ENCODE results near the gene IL10RB. TPM values are rescaled to one million over a fixed set of nuclear protein-coding genes. Genes with fewer than 3 reads are reported as not detected.

Gene IL10RB
- total and polyA plus RNA-seq, 7 donors = 15.0 to 66.8 (median 26.2) TPM

- H3K9me3 ChIP-seq = peaks cover 0 to 3% (median 0%) of the 10 kb centered on the region in 4 donors
- H3K36me3 ChIP-seq = no peaks in the 10 kb centered on the region
- no peak overlapping the region for H3K27ac ChIP-seq
- H3K4me3 ChIP-seq = no peak overlapping the region
- no peaks in the 10 kb centered on the region for H3K4me1 ChIP-seq
- 31 to 33% methylated on average over 6 of the region's 6 CpGs for WGBS, 2 donors
- no peak for TF ChIP-seq POLR2A (IDR thresholded peaks at IDR 0.05)
- TF ChIP-seq CTCF (IDR thresholded peaks at IDR 0.05) = no peak
- TF ChIP-seq POLR2AphosphoS5 (IDR thresholded peaks at IDR 0.05) = no peak
- no peak for TF ChIP-seq EP300 (IDR thresholded peaks at IDR 0.05)
- DNase-seq = no peak
- intact Hi-C loops (cut with DNase I) = no loop called here
- no peaks in the 10 kb centered on the region for H3K27me3 ChIP-seq
Observed at GRCh38 chr21:33308586-33309490, 42.7 kb downstream of the IL10RB start.

GRCh38 chr21:33309778-33310177, 43.6 kb downstream of the IL10RB start:
- no peaks in the 10 kb centered on the region for H3K27me3 ChIP-seq
- 63 to 90% methylated on average over 1 of the region's 1 CpG for WGBS, 2 donors
- no peak for DNase-seq
- no peaks in the 10 kb centered on the region for H3K4me1 ChIP-seq
- H3K9me3 ChIP-seq = peaks cover 0 to 3% (median 0%) of the 10 kb centered on the region in 4 donors
- no peak overlapping the region for H3K27ac ChIP-seq
- TF ChIP-seq EP300 (IDR thresholded peaks at IDR 0.05) (no peak), POLR2A (IDR thresholded peaks at IDR 0.05) (no peak), POLR2AphosphoS5 (IDR thresholded peaks at IDR 0.05) (no peak), CTCF (IDR thresholded peaks at IDR 0.05) (no peak)
- no peak overlapping the region for H3K4me3 ChIP-seq
- intact Hi-C loops (cut with DNase I) = no loop called here
- H3K36me3 ChIP-seq = no peaks in the 10 kb centered on the region

- no peak for TF ChIP-seq POLR2A (IDR thresholded peaks at IDR 0.05)
- no peak for TF ChIP-seq POLR2AphosphoS5 (IDR thresholded peaks at IDR 0.05)
- no peak for TF ChIP-seq EP300 (IDR thresholded peaks at IDR 0.05)
- no peak for TF ChIP-seq CTCF (IDR thresholded peaks at IDR 0.05)
- Histone ChIP-seq H3K4me3 (no peak overlapping the region), H3K27ac (no peak overlapping the region), H3K4me1 (no peaks in the 10 kb centered on the region), H3K9me3 (peaks cover 0 to 3% (median 0%) of the 10 kb centered on the region in 4 donors), H3K36me3 (no peaks in the 10 kb centered on the region), H3K27me3 (no peaks in the 10 kb centered on the region)
- intact Hi-C loops (cut with DNase I) = no loop called here
- WGBS, 2 donors = 86 to 92% methylated on average over 3 of the region's 3 CpGs
- no peak for DNase-seq
Observed at GRCh38 chr21:33312121-33312520, 46.0 kb downstream of the IL10RB start.

- Histone ChIP-seq H3K36me3 (no peaks in the 10 kb centered on the region), H3K27me3 (no peaks in the 10 kb centered on the region), H3K9me3 (peaks cover 0 to 3% (median 0%) of the 10 kb centered on the region in 4 donors), H3K27ac (no peak overlapping the region), H3K4me3 (no peak overlapping the region), H3K4me1 (no peaks in the 10 kb centered on the region)
- no peak for DNase-seq
- intact Hi-C loops (cut with DNase I) = no loop called here
- TF ChIP-seq CTCF (IDR thresholded peaks at IDR 0.05) (no peak), EP300 (IDR thresholded peaks at IDR 0.05) (no peak), POLR2AphosphoS5 (IDR thresholded peaks at IDR 0.05) (no peak), POLR2A (IDR thresholded peaks at IDR 0.05) (no peak)
- 82 to 83% methylated on average over 1 of the region's 1 CpG for WGBS, 2 donors
Observed at GRCh38 chr21:33313183-33313582, 47.0 kb downstream of the IL10RB start.

All from sigmoid colon (tissue), 7 donors.